Thymus (tissue), 14 donors: ENCODE data around the gene ROR1. TPM values are rescaled to one million over a fixed set of nuclear protein-coding genes. Genes with fewer than 3 reads are reported as not detected.

ENCODE experiments used
- DNase-seq, 9 donors: peaks; one replicate each; pipeline ENCODE4 v3.0.0-alpha.2; 2013; ENCODE audit warnings: low spot score in 9 of 9, low read depth in 6 of 9, missing footprints in 1 of 9
- H3K27ac ChIP-seq, 2 donors: one replicate each; pipeline ENCODE4 v1.5.1; 2013; ENCODE audit warnings: control low read depth in 1 of 2, low read depth in 1 of 2, low read length in 1 of 2, mild to moderate bottlenecking in 1 of 2, moderate library complexity in 1 of 2
- H3K27me3 ChIP-seq, 2 donors: one replicate each; pipeline ENCODE4 v1.5.1; 2013; ENCODE audit warnings: low read length in 1 of 2; ENCODE audit not compliant: control insufficient read depth in 2 of 2, insufficient read depth in 1 of 2
- H3K36me3 ChIP-seq, 2 donors: one replicate each; pipeline ENCODE4 v1.5.1; 2013; ENCODE audit warnings: low read length in 1 of 2, mild to moderate bottlenecking in 1 of 2, moderate library complexity in 1 of 2; ENCODE audit not compliant: control insufficient read depth in 2 of 2, insufficient read depth in 2 of 2
- H3K4me1 ChIP-seq, 2 donors: one replicate each; pipeline ENCODE4 v1.5.1; 2013; ENCODE audit warnings: low read length in 2 of 2; ENCODE audit not compliant: control insufficient read depth in 2 of 2, insufficient read depth in 2 of 2
- H3K4me3 ChIP-seq, 2 donors: one replicate each; pipeline ENCODE4 v1.5.1; 2013; ENCODE audit warnings: low read length in 2 of 2, control low read depth in 1 of 2, mild to moderate bottlenecking in 1 of 2
- H3K9me3 ChIP-seq, 2 donors: one replicate each; pipeline ENCODE4 v1.5.1; 2013; ENCODE audit warnings: low read length in 1 of 2, mild to moderate bottlenecking in 1 of 2; ENCODE audit not compliant: control insufficient read depth in 2 of 2, insufficient read depth in 1 of 2
- WGBS: extraction: QIAGEN DNeasy Blood & Tissue Kit; methylation state at CpG from one replicate; pipeline ENCODE4 v1.1.7; 2013; 5-methylcytosine and 5-hydroxymethylcytosine counted together
- long read RNA-seq, 10 donors: transcript quantifications; one replicate each; lab custom pipeline, GENCODE V29; 2026
- polyA plus RNA-seq: library from polyadenylated mRNA; stranded (reverse); fragments of 200-250 nt; gene quantifications from one replicate; pipeline ENCODE4 v1.2.3, GENCODE V29; 2013
- total RNA-seq: library from RNA; stranded (reverse); fragments of 120-200 nt; gene quantifications from one replicate; pipeline ENCODE4 v1.2.4, GENCODE V29; 2013
- donor health status: healthy.

Gene ROR1
- total RNA-seq: 5.2 TPM
- polyA plus RNA-seq: 1.5 TPM
- long read RNA-seq, donor 1: 0 reads
- long read RNA-seq, donor 2, full-length matches to known transcripts: 3 of 3 reads
- long read RNA-seq, donor 2, partial matches to known transcripts: 0 of 3 reads
- long read RNA-seq, donor 2, other reads (novel, unspliced or antisense): 0 of 3 reads
- long read RNA-seq, donor 3: 0 reads
- long read RNA-seq, donor 4: 0 reads
- long read RNA-seq, donor 5, full-length matches to known transcripts: 1 of 1 reads
- long read RNA-seq, donor 5, partial matches to known transcripts: 0 of 1 reads
- long read RNA-seq, donor 5, other reads (novel, unspliced or antisense): 0 of 1 reads
- long read RNA-seq, donor 6, full-length matches to known transcripts: 1 of 1 reads
- long read RNA-seq, donor 6, partial matches to known transcripts: 0 of 1 reads
- long read RNA-seq, donor 6, other reads (novel, unspliced or antisense): 0 of 1 reads
- long read RNA-seq, donor 7, full-length matches to known transcripts: 2 of 2 reads
- long read RNA-seq, donor 7, partial matches to known transcripts: 0 of 2 reads
- long read RNA-seq, donor 7, other reads (novel, unspliced or antisense): 0 of 2 reads
- long read RNA-seq, donor 8, full-length matches to known transcripts: 2 of 2 reads
- long read RNA-seq, donor 8, partial matches to known transcripts: 0 of 2 reads
- long read RNA-seq, donor 8, other reads (novel, unspliced or antisense): 0 of 2 reads
- long read RNA-seq, donor 9, full-length matches to known transcripts: 1 of 1 reads
- long read RNA-seq, donor 9, partial matches to known transcripts: 0 of 1 reads
- long read RNA-seq, donor 9, other reads (novel, unspliced or antisense): 0 of 1 reads
- long read RNA-seq, donor 10: 0 reads

DNA sequence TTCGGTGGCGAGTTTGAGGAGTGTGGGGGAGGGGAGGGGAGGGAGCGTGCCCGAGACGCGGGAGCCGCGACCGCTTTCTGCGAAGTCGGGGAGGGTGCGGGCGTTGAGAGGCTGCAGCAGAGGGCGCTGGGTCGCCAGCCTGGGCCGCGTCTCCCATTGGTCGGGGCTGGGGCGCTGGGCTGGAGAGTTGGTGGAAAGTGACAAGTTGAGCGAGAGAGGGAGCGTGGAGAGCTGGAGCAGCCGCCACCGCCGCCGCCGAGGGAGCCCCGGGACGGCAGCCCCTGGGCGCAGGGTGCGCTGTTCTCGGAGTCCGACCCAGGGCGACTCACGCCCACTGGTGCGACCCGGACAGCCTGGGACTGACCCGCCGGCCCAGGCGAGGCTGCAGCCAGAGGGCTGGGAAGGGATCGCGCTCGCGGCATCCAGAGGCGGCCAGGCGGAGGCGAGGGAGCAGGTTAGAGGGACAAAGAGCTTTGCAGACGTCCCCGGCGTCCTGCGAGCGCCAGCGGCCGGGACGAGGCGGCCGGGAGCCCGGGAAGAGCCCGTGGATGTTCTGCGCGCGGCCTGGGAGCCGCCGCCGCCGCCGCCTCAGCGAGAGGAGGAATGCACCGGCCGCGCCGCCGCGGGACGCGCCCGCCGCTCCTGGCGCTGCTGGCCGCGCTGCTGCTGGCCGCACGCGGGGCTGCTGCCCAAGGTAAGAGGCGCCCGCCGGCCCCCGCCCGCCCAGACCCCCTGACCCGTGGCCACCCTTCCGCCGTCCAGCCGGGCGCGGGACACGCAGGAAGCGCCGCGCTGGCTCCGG lies at the start of gene ROR1:
Gene ROR1 (plus strand): TSS at position 203 of the 802 bp plus-strand sequence.
- Histone ChIP-seq H3K4me3 (peak within 1 kb of the TSS; percentile 56 to 57), H3K27me3 (peaks cover 35 to 37% of the 10 kb centered on the region in 2 donors), H3K9me3 (no peaks in the 10 kb centered on the region), H3K4me1 (peaks cover 0 to 18% of the 10 kb centered on the region in 2 donors), H3K27ac (peak within 1 kb of the TSS; percentile 47 to 59), H3K36me3 (no peaks in the 10 kb centered on the region)
- WGBS: under 1% methylated on average over 99 of the region's 99 CpGs
- DNase-seq: peak in 8 of 9 donors; percentile 15 to 85 (median 63)

DNA sequence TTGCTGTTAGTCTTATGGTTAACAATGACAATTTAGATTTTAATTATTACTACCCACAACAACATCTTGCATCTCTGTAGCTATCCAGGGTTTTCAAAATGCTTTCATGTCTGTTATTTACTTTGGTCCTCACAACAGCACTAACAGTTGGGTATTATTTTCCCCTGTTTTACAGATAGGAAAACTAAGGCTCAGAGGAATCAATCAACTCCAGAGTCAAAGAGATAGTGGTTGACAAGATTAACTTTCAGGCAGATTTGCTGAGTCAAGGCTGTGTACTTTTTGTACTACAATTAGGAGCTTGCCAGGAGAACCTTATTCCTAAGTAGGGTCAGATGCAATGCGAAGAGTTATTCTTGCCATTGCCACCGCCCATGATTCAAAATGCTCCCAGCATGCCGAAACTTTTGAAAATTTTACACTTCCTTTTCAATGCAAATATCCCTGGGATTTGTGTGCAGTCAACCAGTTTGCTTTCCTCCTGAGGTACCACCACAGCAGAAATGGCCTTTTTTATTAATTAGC lies 49.4 kb upstream of the ROR1 start:
- H3K4me1 ChIP-seq: no peaks in the 10 kb centered on the region
- no peak overlapping the region for H3K27ac ChIP-seq
- no peak overlapping the region for H3K4me3 ChIP-seq
- WGBS: 97% methylated on average over 3 of the region's 3 CpGs
- DNase-seq: no peak
- peaks cover 0 to 4% of the 10 kb centered on the region in 2 donors for H3K9me3 ChIP-seq
- no peaks in the 10 kb centered on the region for H3K36me3 ChIP-seq
- H3K27me3 ChIP-seq: no peaks in the 10 kb centered on the region

DNA sequence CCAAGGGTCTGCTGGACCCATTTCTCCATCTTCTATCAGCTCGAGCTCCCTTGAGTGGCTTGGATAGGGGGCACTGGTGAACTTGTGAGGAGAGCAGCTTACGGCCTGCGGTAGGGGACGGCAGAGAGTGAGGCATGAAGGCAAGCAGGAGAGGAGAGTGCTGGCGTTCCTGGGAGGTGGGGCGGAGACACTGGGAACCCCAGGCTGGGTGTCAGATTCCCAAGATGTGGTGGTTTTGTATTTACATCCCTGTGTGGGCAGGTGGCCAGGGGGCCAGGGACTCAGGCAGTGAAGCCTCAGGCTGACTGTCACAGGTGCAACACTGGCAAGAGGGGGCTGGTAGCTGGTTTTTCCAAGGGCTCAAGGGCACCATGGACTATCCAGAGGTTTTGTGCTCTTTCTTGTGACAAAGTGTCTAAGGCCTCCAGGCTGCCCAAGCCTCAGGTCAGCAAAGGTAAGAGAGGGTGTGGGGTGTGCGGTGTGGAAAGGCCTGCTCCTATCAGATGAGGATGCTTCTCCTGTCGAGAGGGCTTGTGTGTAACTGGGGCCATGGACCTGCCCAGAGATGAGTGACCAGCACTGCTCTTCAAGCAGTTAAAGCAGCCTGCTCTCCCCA lies 45.1 kb upstream of the ROR1 start:
- Histone ChIP-seq H3K27me3 (no peaks in the 10 kb centered on the region), H3K36me3 (no peaks in the 10 kb centered on the region), H3K9me3 (peaks cover 0 to 4% of the 10 kb centered on the region in 2 donors), H3K4me3 (no peak overlapping the region), H3K27ac (no peak overlapping the region), H3K4me1 (no peaks in the 10 kb centered on the region)
- 84% methylated on average over 8 of the region's 8 CpGs for WGBS
- no peak for DNase-seq

DNA sequence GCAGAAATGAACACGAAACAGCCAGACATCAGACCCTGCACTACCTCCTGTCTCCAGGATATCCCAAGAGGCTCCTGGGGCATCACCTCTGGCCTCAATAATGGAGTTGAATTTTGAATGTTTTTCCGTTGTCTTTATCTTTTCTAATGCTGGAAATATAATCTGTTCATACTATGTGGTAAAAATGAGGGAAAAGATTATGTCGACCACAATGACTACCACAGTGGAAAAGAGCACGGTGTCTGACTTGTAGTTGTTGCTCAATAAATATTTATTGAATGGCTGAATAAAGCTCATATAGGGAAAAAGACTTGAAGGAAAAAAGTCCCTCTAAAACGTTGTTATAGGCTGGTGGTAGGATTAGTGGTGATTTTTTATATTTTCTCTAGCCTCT lies 44.6 kb upstream of the ROR1 start:
- Histone ChIP-seq H3K4me1 (no peaks in the 10 kb centered on the region), H3K4me3 (no peak overlapping the region), H3K27me3 (no peaks in the 10 kb centered on the region), H3K27ac (no peak overlapping the region), H3K36me3 (no peaks in the 10 kb centered on the region), H3K9me3 (peaks cover 0 to 4% of the 10 kb centered on the region in 2 donors)
- WGBS: 92% methylated on average over 5 of the region's 5 CpGs
- no peak for DNase-seq

DNA sequence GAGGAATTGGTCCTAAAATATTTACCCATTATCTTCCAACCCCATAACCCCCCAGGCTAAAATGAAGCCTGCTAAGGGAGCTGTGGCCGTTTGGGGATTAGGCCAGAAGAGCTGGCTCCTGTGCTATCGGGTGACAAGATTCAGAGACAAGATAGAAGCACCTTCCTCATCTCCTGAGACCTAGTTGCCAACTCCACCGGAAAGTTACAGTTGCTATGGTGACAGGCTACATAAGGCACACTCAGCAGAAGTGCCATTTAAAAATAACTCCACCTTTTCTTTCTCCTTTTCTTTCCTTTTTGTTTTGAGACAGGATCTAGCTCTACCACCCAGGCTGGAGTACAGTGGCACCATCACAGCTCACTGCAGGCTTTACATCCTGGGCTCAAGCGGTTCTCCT lies 43.6 kb upstream of the ROR1 start:
- Histone ChIP-seq H3K4me1 (no peaks in the 10 kb centered on the region), H3K27me3 (no peaks in the 10 kb centered on the region), H3K27ac (no peak overlapping the region), H3K9me3 (peaks cover 0 to 4% of the 10 kb centered on the region in 2 donors), H3K4me3 (no peak overlapping the region), H3K36me3 (no peaks in the 10 kb centered on the region)
- DNase-seq: peak in 3 of 9 donors; percentile 4 to 30 (median 11)
- 49% methylated on average over 4 of the region's 4 CpGs for WGBS

GRCh38 chr1:63731117-63732043 lies 42.4 kb upstream of the ROR1 start:
- Histone ChIP-seq H3K27ac (peak overlapping the region in 1 of 2 donors; percentile 19), H3K4me1 (no peaks in the 10 kb centered on the region), H3K27me3 (no peaks in the 10 kb centered on the region), H3K4me3 (no peak overlapping the region), H3K9me3 (peaks cover 0 to 4% of the 10 kb centered on the region in 2 donors), H3K36me3 (no peaks in the 10 kb centered on the region)
- peak in 1 of 9 donors; percentile 18 for DNase-seq
- 78% methylated on average over 9 of the region's 9 CpGs for WGBS

DNA sequence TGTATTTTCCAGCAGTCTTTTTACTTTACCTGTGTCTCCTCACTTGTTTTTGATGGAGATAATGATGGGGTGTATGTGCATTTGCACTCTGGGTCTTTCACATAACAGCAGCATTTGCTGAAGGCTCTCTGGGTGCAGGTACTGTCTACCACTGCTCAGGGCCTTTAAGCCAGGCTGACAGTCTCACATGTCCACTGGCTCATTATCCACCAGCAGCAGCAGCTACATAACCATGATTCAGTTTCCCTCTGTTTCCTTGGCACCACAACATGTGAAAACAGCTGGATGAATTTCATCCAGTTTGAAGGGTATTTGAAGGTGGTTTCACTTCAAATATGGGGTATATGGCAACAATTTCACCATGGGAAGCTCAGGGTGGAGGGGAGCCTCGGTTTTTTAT lies 41.2 kb upstream of the ROR1 start:
- H3K27me3 ChIP-seq: no peaks in the 10 kb centered on the region
- no peak for DNase-seq
- WGBS: 84% methylated on average over 1 of the region's 1 CpG
- no peaks in the 10 kb centered on the region for H3K36me3 ChIP-seq
- peaks cover 0 to 4% of the 10 kb centered on the region in 2 donors for H3K9me3 ChIP-seq
- no peak overlapping the region for H3K4me3 ChIP-seq
- no peak overlapping the region for H3K27ac ChIP-seq
- no peaks in the 10 kb centered on the region for H3K4me1 ChIP-seq
